Testis (tissue), 3 donors: ENCODE results near the gene MKKS. TPM values are rescaled to one million over a fixed set of nuclear protein-coding genes. Genes with fewer than 3 reads are reported as not detected.

Experiments
- DNase-seq: peaks from one replicate; pipeline ENCODE4 v3.0.0-alpha.2; 2019
- H3K27ac ChIP-seq, 2 donors: fragments of 200-600 bp; sonication (generic); one replicate each; pipeline ENCODE4 v1.5.1; 2019
- H3K27me3 ChIP-seq: fragments of 200-600 bp; sonication (generic); one replicate; pipeline ENCODE4 v1.5.1; 2019
- H3K36me3 ChIP-seq: fragments of 200-600 bp; sonication (generic); one replicate; pipeline ENCODE4 v1.5.1; 2017; ENCODE audit warnings: low read depth; ENCODE audit errors: missing control alignments
- H3K4me1 ChIP-seq: fragments of 200-600 bp; sonication (generic); one replicate; pipeline ENCODE4 v1.5.1; 2019
- H3K4me3 ChIP-seq, 2 donors: fragments of 200-600 bp; sonication (generic); one replicate each; pipeline ENCODE4 v1.5.1; 2017 to 2019
- H3K9me3 ChIP-seq: fragments of 200-600 bp; sonication (generic); one replicate; pipeline ENCODE4 v1.5.1; 2017
- CTCF ChIP-seq, 3 experiments: fragments of 450-650 bp in 2 of 3; fragments of 200-600 bp in 1 of 3; sonication (generic) in 1 of 3; IDR thresholded peaks; one replicate each; pipeline ENCODE4 v1.5.1; 2016 to 2019; ENCODE audit warnings: antibody characterized with exemption in 3 of 3, mild to moderate bottlenecking in 2 of 3, moderate library complexity in 1 of 3
- POLR2A ChIP-seq: fragments of 450-650 bp; IDR thresholded peaks from one replicate; pipeline ENCODE4 v1.6.1; 2017; ENCODE audit warnings: antibody characterized with exemption, mild to moderate bottlenecking, moderate library complexity
- WGBS, 2 donors: methylation state at CpG; one replicate each; pipeline ENCODE4 v1.1.5; 2018; 5-methylcytosine and 5-hydroxymethylcytosine counted together
- intact Hi-C: fragments of 100-400 bp; cut with DNase I; formaldehyde crosslinking; loops from one replicate; pipeline ENCODE4 v1.15.1; 2023; ENCODE audit warnings: low total_unique reads
- polyA plus RNA-seq: library from polyadenylated mRNA; stranded (reverse); fragments of 350-450 nt; fragmentation: Illumina TruSeq; extraction: RNeasy Lipid Tissue Mini Kit (QIAGEN cat#74804); gene quantifications from one replicate; pipeline ENCODE4 v1.2.3, GENCODE V29; 2014; ENCODE audit warnings: low read depth, low replicate concordance; ENCODE audit not compliant: insufficient read depth
- total RNA-seq, 2 donors: library from RNA; depleted of rRNA; stranded (reverse); fragments of >200 nt; gene quantifications; one replicate each; pipeline ENCODE4 v1.2.3, GENCODE V29; 2016

The MKKS gene
- total and polyA plus RNA-seq, 3 donors from 2014 or later: 15.7 to 37.1 (median 16.0) TPM

- TF ChIP-seq CTCF (IDR thresholded peaks at IDR 0.05): no peak
- TF ChIP-seq POLR2A: no peak
- Histone ChIP-seq H3K4me1 (no peaks in the 10 kb centered on the region), H3K9me3 (no peaks in the 10 kb centered on the region), H3K36me3 (no peaks in the 10 kb centered on the region), H3K4me3 (no peak overlapping the region), H3K27me3 (no peaks in the 10 kb centered on the region), H3K27ac (no peak overlapping the region)
- DNase-seq: no peak
- 71 to 80% methylated on average over 4 of the region's 4 CpGs for WGBS, 2 donors
- intact Hi-C loops: no loop called here
These were observed 45.4 kb downstream of the MKKS start for GRCh38 chr20:10388597-10388996.

GRCh38 chr20:10387686-10388085 lies 46.3 kb downstream of the MKKS start:
- Histone ChIP-seq H3K27ac (no peak overlapping the region), H3K27me3 (no peaks in the 10 kb centered on the region), H3K4me3 (no peak overlapping the region), H3K9me3 (no peaks in the 10 kb centered on the region), H3K36me3 (no peaks in the 10 kb centered on the region), H3K4me1 (no peaks in the 10 kb centered on the region)
- TF ChIP-seq POLR2A (no peak), CTCF (IDR thresholded peaks at IDR 0.05) (no peak)
- intact Hi-C loops: no loop called here
- no peak for DNase-seq
- 93 to 95% methylated on average over 4 of the region's 4 CpGs for WGBS, 2 donors

- intact Hi-C loops: no loop called here
- WGBS, 2 donors: 69 to 71% methylated on average over 4 of the region's 4 CpGs
These were observed 48.0 kb downstream of the MKKS start for GRCh38 chr20:10385850-10386544.

GRCh38 chr20:10381477-10381876 lies 52.5 kb downstream of the MKKS start:
- WGBS, 2 donors: 72 to 82% methylated on average over 2 of the region's 2 CpGs
- no peak for TF ChIP-seq POLR2A
- TF ChIP-seq CTCF (IDR thresholded peaks at IDR 0.05): no peak
- intact Hi-C loops: no loop called here

More at GRCh38 chr20:10385850-10386544, 48.0 kb downstream of the MKKS start:
- no peaks in the 10 kb centered on the region for H3K9me3 ChIP-seq
- no peaks in the 10 kb centered on the region for H3K36me3 ChIP-seq
- no peak for TF ChIP-seq CTCF (IDR thresholded peaks at IDR 0.05)
- TF ChIP-seq POLR2A: no peak
- no peak overlapping the region for H3K27ac ChIP-seq
- no peak for DNase-seq
- no peak overlapping the region for H3K4me3 ChIP-seq
- H3K4me1 ChIP-seq: no peaks in the 10 kb centered on the region
- H3K27me3 ChIP-seq: no peaks in the 10 kb centered on the region

GRCh38 chr20:10379761-10380160 lies 54.3 kb downstream of the MKKS start:
- H3K27me3 ChIP-seq: no peaks in the 10 kb centered on the region
- no peak overlapping the region for H3K4me3 ChIP-seq
- intact Hi-C loops: no loop called here
- H3K36me3 ChIP-seq: no peaks in the 10 kb centered on the region
- TF ChIP-seq POLR2A (no peak), CTCF (IDR thresholded peaks at IDR 0.05) (no peak)
- H3K9me3 ChIP-seq: no peaks in the 10 kb centered on the region
- H3K4me1 ChIP-seq: no peaks in the 10 kb centered on the region
- no peak for DNase-seq
- no peak overlapping the region for H3K27ac ChIP-seq
- 84 to 89% methylated on average over 7 of the region's 7 CpGs for WGBS, 2 donors

More at GRCh38 chr20:10381477-10381876, 52.5 kb downstream of the MKKS start:
- DNase-seq: no peak
- H3K27ac ChIP-seq: no peak overlapping the region
- no peaks in the 10 kb centered on the region for H3K9me3 ChIP-seq
- no peak overlapping the region for H3K4me3 ChIP-seq
- H3K27me3 ChIP-seq: no peaks in the 10 kb centered on the region
- no peaks in the 10 kb centered on the region for H3K36me3 ChIP-seq
- no peaks in the 10 kb centered on the region for H3K4me1 ChIP-seq
